Sigmoid colon (tissue), 4 donors: Measurements from ENCODE around the gene TSPAN16.

Source experiments
- CTCF ChIP-seq, 4 experiments: fragments of 450-650 bp in 3 of 4; fragments of 200-600 bp in 1 of 4; IDR thresholded peaks; one replicate each; pipeline ENCODE4 v1.5.1; 2016 to 2019; ENCODE audit warnings: antibody characterized with exemption in 4 of 4, mild to moderate bottlenecking in 3 of 4, moderate library complexity in 2 of 4
- EP300 ChIP-seq, 4 donors: sonication (generic); formaldehyde crosslinking; IDR thresholded peaks; one replicate each; pipeline ENCODE4 v1.6.1; 2017; ENCODE audit warnings: antibody characterized with exemption in 4 of 4
- POLR2A ChIP-seq, 2 donors: fragments of 450-650 bp; IDR thresholded peaks; one replicate each; pipeline ENCODE4 v1.6.1; 2016; ENCODE audit warnings: antibody characterized with exemption in 2 of 2, mild to moderate bottlenecking in 2 of 2, moderate library complexity in 2 of 2
- POLR2AphosphoS5 ChIP-seq, 4 donors: sonication (generic); formaldehyde crosslinking; IDR thresholded peaks; one replicate each; pipeline ENCODE4 v1.6.1; 2017; ENCODE audit warnings: antibody characterized with exemption in 4 of 4

GRCh38 chr19:11338569-11339253 lies 42.8 kb downstream of the TSPAN16 start:
- TF ChIP-seq CTCF (IDR thresholded peaks at IDR 0.05) (no peak), POLR2A (IDR thresholded peaks at IDR 0.05) (no peak), EP300 (IDR thresholded peaks at IDR 0.05) (no peak), POLR2AphosphoS5 (IDR thresholded peaks at IDR 0.05) (no peak)
